ENCODE data around the gene TSPAN10.

DNA sequence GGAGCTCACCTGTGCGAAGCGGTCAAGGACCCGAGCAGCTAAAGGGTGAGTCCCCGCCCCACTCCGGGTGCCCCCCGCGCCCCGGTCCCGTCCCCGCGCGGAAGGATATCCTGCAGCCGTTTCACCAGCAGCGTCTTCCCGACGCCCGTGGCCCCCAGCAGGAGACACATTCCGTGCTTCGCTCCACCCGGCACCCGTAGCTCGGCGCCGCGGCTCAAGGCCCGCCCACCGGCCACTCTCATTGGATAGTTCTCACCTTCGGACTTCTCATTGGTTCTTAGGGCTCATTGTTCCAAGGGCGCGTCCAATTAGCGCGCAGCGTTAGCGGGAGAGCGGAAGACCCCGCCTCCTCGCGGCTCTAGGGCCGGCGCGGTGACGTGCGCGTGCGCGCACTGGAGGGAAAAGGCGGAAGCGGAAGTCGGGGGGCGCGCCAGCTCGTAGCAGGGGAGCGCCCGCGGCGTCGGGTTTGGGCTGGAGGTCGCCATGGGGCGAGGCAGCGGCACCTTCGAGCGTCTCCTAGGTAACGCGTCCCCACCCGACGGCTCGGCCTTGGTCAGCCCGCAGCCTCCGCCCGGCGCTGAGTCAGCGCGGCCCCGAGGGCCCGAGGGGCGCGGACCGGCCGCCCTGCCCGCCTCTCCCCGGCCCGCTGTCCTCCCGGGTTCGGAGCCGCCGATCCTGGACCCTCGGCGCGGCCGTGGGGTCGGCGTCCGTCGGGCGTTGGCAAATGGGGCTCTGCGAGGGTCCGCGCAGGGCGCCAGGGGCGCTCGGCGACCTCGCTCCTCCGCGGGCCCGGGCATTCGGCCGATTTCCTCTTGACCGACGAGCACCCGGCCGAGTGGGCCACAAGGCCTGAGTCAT, 46.8 kb downstream of the TSPAN10 start, which contains the start of the genes ARL16 and HGS:
- TF ChIP-seq, protein P1, sequence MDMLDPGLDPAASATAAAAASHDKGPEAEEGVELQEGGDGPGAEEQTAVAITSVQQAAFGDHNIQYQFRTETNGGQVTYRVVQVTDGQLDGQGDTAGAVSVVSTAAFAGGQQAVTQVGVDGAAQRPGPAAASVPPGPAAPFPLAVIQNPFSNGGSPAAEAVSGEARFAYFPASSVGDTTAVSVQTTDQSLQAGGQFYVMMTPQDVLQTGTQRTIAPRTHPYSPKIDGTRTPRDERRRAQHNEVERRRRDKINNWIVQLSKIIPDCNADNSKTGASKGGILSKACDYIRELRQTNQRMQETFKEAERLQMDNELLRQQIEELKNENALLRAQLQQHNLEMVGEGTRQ (IDR thresholded peaks at IDR 0.05; ENCODE audit: low read depth, low read length) = no peak
- TF ChIP-seq, protein P2, sequence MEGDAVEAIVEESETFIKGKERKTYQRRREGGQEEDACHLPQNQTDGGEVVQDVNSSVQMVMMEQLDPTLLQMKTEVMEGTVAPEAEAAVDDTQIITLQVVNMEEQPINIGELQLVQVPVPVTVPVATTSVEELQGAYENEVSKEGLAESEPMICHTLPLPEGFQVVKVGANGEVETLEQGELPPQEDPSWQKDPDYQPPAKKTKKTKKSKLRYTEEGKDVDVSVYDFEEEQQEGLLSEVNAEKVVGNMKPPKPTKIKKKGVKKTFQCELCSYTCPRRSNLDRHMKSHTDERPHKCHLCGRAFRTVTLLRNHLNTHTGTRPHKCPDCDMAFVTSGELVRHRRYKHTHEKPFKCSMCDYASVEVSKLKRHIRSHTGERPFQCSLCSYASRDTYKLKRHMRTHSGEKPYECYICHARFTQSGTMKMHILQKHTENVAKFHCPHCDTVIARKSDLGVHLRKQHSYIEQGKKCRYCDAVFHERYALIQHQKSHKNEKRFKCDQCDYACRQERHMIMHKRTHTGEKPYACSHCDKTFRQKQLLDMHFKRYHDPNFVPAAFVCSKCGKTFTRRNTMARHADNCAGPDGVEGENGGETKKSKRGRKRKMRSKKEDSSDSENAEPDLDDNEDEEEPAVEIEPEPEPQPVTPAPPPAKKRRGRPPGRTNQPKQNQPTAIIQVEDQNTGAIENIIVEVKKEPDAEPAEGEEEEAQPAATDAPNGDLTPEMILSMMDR (conservative IDR thresholded peaks at IDR 0.05; ENCODE audit: low read depth, low read length) = no peak
- TF ChIP-seq MXI1 (IDR thresholded peaks at IDR 0.05; ENCODE audit: borderline replicate concordance, low read depth, low read length) = no peak
- no peak for TF ChIP-seq RCOR1 (IDR thresholded peaks at IDR 0.05; ENCODE audit: insufficient replicate concordance, low read length)
- TF ChIP-seq CEBPB (IDR thresholded peaks at IDR 0.05; ENCODE audit: low read depth, low read length) = no peak
- peak; percentile 92 for TF ChIP-seq POLR2A (IDR thresholded peaks at IDR 0.05; ENCODE audit: low read depth, low read length)
- TF ChIP-seq RFX5 (IDR thresholded peaks at IDR 0.05; ENCODE audit: low read depth, low read length) = 0 out of 2 replicates have a peak, but pooled peaks have one; percentile 9
- TF ChIP-seq, protein P3, sequence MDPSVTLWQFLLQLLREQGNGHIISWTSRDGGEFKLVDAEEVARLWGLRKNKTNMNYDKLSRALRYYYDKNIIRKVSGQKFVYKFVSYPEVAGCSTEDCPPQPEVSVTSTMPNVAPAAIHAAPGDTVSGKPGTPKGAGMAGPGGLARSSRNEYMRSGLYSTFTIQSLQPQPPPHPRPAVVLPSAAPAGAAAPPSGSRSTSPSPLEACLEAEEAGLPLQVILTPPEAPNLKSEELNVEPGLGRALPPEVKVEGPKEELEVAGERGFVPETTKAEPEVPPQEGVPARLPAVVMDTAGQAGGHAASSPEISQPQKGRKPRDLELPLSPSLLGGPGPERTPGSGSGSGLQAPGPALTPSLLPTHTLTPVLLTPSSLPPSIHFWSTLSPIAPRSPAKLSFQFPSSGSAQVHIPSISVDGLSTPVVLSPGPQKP (IDR thresholded peaks at IDR 0.05; ENCODE audit: borderline replicate concordance, low read depth, low read length) = no peak
